ENCODE data around the gene HDAC11.

DNA sequence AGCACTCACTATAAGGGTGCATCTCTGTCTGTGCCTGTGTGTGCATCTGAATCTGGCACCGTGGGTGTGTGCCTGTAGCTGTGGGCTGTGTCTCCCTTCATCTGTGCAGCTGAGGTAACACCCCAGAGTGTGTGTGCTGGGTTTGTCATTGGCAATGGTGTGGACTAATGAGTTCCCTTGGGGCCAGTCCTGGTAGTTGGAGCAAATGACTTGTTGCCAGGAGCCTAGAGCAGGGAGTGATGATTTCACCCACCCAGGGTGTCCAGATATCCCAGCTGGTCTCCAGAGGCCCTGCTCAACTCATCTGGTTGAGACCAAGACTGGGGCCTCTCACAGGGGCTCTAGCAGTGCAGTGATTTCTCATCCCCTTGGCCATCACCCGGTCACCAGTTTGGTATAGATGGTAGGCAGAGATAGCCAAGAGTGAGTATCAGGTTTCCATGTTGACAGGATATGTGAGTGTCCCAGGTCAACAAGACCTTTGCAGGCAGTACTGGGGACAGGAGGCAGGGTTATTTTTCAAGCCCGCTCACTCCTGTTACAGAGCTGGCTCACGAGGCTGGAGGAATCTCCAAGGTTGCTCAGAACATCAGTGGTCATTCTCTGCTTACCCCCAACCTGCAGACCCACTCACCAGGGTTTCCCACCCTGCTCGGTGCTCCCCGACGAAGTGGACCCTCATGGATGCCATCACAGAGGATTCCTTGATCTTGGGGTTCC lies 4.1 kb upstream of the HDAC11 start:
- TF ChIP-seq, protein P1, sequence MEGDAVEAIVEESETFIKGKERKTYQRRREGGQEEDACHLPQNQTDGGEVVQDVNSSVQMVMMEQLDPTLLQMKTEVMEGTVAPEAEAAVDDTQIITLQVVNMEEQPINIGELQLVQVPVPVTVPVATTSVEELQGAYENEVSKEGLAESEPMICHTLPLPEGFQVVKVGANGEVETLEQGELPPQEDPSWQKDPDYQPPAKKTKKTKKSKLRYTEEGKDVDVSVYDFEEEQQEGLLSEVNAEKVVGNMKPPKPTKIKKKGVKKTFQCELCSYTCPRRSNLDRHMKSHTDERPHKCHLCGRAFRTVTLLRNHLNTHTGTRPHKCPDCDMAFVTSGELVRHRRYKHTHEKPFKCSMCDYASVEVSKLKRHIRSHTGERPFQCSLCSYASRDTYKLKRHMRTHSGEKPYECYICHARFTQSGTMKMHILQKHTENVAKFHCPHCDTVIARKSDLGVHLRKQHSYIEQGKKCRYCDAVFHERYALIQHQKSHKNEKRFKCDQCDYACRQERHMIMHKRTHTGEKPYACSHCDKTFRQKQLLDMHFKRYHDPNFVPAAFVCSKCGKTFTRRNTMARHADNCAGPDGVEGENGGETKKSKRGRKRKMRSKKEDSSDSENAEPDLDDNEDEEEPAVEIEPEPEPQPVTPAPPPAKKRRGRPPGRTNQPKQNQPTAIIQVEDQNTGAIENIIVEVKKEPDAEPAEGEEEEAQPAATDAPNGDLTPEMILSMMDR (IDR thresholded peaks at IDR 0.05 in 8 of 11, conservative IDR thresholded peaks at IDR 0.05 in 3 of 11) = no peak
- TF ChIP-seq POLR2AphosphoS5 (IDR thresholded peaks at IDR 0.05) = no peak
